DOHH2 (cell line): ENCODE results near the gene TTC13.

Experiments
- CTCF ChIP-seq: fragments of 200-600 bp; sonication (generic); IDR thresholded peaks from one replicate; pipeline ENCODE4 v1.5.1; 2014; ENCODE audit warnings: antibody characterized with exemption, mild to moderate bottlenecking, low read depth, low read length; ENCODE audit not compliant: poor library complexity, severe bottlenecking
- EZH2phosphoT487 ChIP-seq: fragments of 200-600 bp; sonication (generic); IDR thresholded peaks from 2 replicates; pipeline ENCODE4 v1.6.1; 2017; ENCODE audit warnings: borderline replicate concordance, mild to moderate bottlenecking, antibody characterized with exemption, low read length, moderate library complexity, mixed read lengths

GRCh38 chr1:230948301-230948700 is 30.4 kb downstream of the TTC13 start:
- TF ChIP-seq CTCF = no peak
- TF ChIP-seq EZH2phosphoT487 = no peak
